ENCODE data around the gene H2AZ2. TPM values are rescaled to one million over a fixed set of nuclear protein-coding genes. Genes with fewer than 3 reads are reported as not detected.
A peak's percentile ranks its signal among the peaks of the same experiment; 100 is the strongest.
"Not testable (repeated sequence)": the region's sequence is repeated elsewhere in the genome, so short reads cannot be mapped to it uniquely, and the experiment has no call there.

Gene H2AZ2
- total RNA-seq, 2 donors from 2014 or later = 156 to 157 TPM

DNA sequence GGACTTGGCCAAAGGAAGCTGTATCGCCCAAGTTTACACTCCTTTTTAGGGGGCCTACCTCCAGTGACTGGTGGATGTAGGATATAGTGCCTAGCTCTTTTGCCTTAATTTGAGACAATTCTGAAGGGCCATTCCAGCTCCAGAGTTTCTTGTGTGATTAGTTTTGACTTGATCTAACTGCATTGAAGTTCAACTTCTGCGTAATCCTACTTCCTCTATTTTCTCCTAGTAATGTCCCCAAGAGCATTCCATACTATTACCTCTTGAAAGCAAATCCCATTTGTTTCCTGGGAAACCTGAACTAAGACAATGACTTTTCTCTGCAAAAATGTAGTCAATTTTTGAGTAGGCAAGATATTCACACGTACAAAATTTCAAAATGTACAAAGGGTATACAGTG, 4.7 kb upstream of the H2AZ2 start:
- no peak overlapping the region for H3K4me3 Mint-ChIP-seq
- H3K36me3 Mint-ChIP-seq (ENCODE audit: low read depth) = peaks cover 6% of the 10 kb centered on the region
- no peak for ATAC-seq (replicated peaks)
- no peak overlapping the region for H3K27ac Mint-ChIP-seq
- no peaks in the 10 kb centered on the region for H3K27me3 Mint-ChIP-seq
- no peaks in the 10 kb centered on the region for H3K9me3 Mint-ChIP-seq
- peaks cover 8% of the 10 kb centered on the region for H3K4me1 Mint-ChIP-seq

DNA sequence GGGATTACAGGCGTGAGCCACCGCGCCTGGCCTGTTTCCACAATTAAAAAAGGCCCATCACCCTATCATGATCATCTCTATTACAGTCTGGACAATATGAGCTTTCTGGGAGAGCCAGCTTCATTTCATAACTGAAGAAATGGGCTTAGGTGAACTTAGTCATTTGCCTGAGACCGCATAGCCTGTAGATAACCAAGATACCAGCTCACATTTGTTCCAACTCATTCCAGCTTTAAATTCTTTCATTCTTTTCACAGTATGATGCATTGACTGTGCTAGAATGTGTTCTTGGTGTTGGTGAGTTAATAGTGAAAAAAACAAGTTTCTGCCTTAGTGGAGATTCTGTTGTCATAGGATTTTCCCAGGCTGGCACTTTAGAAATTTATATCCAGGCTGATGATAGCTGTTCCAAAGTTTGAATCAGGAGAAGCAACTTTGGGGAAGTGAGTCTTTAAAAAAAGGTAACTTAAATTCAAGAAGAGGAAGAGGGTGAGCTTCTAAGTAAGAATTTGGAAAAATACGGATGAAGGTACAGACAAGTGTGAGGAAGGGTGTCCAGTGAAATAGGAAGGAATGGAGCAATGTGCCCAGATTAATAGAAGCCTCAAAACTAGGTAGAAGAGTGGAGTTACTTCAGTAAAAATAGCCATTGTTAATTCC, 2.1 kb upstream of the H2AZ2 start:
- peak overlapping the region; percentile 91 for H3K27ac Mint-ChIP-seq
- H3K4me1 Mint-ChIP-seq = peaks cover 19% of the 10 kb centered on the region
- H3K36me3 Mint-ChIP-seq (ENCODE audit: low read depth) = peaks cover 25% of the 10 kb centered on the region
- H3K4me3 Mint-ChIP-seq = peak overlapping the region; percentile 91
- H3K9me3 Mint-ChIP-seq = no peaks in the 10 kb centered on the region
- no peak for ATAC-seq (replicated peaks)
- H3K27me3 Mint-ChIP-seq = no peaks in the 10 kb centered on the region

DNA sequence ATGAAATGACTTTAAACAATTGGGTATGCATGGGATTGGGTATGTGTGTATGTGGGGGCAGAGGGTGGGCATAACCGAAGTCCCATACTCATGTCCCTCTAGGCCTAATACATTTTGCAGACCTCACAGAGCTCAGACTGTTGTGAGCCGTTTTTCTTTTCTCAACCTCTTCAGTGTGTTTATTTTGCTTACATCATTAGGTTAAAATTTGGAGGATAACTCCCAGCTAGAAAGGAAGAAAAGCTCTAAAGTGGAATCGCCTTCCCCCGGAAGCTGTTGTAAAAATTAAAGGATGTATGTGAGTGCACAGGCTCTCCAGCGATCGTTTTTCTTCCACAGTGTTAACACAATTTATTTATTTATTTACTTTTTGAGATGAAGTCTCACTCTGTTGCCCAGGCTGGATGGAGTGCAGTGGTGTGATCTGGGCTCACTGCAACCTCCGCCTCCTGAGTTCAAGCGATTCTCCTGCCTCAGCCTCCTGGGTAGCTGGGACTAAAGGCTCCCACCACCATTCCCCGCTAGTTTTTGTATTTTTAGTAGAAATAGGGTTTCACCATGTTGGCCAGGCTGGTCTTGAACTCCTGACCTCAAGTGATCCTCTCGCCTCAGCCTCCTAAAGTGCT, 1.5 kb upstream of the H2AZ2 start:
- no peaks in the 10 kb centered on the region for H3K9me3 Mint-ChIP-seq
- peaks cover 25% of the 10 kb centered on the region for H3K36me3 Mint-ChIP-seq (ENCODE audit: low read depth)
- no peaks in the 10 kb centered on the region for H3K27me3 Mint-ChIP-seq
- no peak for ATAC-seq (replicated peaks)
- peaks cover 19% of the 10 kb centered on the region for H3K4me1 Mint-ChIP-seq
- H3K4me3 Mint-ChIP-seq = peak overlapping the region; percentile 91
- H3K27ac Mint-ChIP-seq = peak overlapping the region; percentile 91

DNA sequence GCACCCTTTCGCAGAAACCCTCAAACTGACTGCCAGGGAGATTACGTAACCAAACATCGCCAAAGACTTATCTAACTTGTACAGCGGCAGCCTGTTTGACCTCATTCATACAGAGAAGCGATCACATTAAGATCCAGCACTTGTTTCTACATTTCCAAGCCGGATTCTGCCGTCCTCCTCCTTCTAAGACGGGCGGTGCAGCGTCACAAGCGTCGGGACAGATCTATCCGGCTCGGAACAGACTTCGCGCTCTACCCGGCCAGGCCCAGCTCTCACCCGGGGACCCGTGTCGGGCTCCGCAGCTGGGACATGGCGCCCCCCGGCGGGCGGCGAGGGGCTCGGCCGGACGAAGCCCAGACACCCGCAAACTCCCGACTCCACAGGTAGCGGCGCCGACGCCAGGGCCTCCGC, 373 bp downstream of the H2AZ2 start:
- peak overlapping the region; percentile 91 for H3K4me3 Mint-ChIP-seq
- peak overlapping the region; percentile 91 for H3K27ac Mint-ChIP-seq
- peaks cover 22% of the 10 kb centered on the region for H3K4me1 Mint-ChIP-seq
- peaks cover 33% of the 10 kb centered on the region for H3K36me3 Mint-ChIP-seq (ENCODE audit: low read depth)
- no peaks in the 10 kb centered on the region for H3K9me3 Mint-ChIP-seq
- peak; percentile 71 for ATAC-seq (replicated peaks)
- H3K27me3 Mint-ChIP-seq = no peaks in the 10 kb centered on the region

DNA sequence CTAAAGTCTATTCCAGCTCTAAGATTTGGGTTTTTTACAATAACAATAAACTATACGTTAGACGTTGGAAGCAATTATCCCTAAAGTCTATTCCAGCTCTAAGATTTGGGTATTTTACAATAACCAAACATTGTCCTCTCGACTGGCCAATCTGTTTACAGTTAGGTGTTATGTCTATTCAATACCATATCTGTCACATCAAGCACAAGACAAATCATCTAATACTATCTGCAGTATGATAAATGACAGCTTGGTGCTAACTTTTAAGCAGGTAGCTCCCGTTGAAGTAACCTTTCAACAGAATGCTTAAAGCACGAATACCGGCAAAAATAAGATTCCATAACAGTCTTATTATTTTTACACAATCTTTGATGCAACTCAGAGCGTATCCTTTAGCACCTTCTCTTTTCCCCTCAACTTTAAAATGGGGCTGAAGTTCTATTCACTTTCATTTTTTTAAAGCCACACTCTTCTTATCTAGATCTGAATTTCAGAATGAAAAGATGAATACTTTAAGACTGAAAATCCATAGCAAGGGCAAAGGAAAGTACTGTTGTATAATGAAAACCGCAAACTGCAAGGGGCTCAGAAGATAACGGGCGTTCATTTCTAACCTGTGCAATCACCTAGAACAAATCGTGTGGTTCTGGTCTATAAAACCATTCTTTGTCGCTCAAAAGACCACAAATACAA, 925 bp downstream of the H2AZ2 start:
- ATAC-seq (replicated peaks) = peak; percentile 1
- Mint-ChIP-seq H3K36me3 (ENCODE audit: low read depth) (peaks cover 39% of the 10 kb centered on the region), H3K4me3 (peak overlapping the region; percentile 91), H3K27me3 (no peaks in the 10 kb centered on the region), H3K9me3 (no peaks in the 10 kb centered on the region), H3K4me1 (peaks cover 26% of the 10 kb centered on the region), H3K27ac (peak overlapping the region; percentile 91)

DNA sequence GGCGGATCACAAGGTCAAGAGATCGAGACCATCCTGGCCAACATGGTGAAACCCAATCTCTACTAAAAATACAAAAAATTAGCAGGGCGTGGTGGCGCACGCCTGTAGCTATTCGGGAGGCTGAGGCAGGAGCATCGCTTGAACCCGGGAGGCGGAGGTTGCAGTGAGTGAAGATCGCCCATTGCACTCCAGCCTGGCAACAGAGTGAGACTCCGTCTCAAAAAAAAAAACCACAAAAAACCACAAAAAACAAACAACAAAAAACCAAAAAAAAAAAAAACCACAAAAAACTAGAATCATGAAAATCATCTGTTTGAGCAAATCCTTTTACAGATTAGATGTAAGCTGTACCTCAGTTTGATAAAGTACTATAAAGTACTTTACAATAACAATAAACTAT, 1.5 kb downstream of the H2AZ2 start:
- ATAC-seq (replicated peaks); H3K9me3 Mint-ChIP-seq; H3K27me3 Mint-ChIP-seq: not testable (repeated sequence)
- Mint-ChIP-seq H3K4me3 (peak overlapping the region; percentile 91), H3K4me1 (peaks cover 26% of the 10 kb centered on the region), H3K36me3 (ENCODE audit: low read depth) (peaks cover 44% of the 10 kb centered on the region), H3K27ac (peak overlapping the region; percentile 91)

DNA sequence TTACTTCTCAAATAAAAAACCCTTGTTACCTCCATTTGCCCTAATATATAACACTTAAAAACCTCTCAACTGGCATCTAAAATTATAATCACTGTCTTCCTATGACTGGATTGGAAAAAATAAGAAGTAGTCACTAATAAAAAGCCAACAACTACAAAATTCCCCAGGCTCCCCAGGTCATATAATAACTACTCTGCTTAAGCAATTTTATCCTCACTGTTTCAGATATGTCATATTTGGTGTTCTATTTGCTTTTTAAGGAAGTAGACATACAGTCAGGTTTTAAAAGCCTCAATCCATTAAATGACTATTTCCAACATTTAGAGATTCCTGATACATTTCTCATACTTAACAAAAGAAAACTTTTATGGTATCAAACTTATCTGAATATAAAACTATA, 2.4 kb downstream of the H2AZ2 start:
- Mint-ChIP-seq H3K4me3 (peak overlapping the region; percentile 91), H3K4me1 (peaks cover 26% of the 10 kb centered on the region)
- ATAC-seq (replicated peaks) = no peak

DNA sequence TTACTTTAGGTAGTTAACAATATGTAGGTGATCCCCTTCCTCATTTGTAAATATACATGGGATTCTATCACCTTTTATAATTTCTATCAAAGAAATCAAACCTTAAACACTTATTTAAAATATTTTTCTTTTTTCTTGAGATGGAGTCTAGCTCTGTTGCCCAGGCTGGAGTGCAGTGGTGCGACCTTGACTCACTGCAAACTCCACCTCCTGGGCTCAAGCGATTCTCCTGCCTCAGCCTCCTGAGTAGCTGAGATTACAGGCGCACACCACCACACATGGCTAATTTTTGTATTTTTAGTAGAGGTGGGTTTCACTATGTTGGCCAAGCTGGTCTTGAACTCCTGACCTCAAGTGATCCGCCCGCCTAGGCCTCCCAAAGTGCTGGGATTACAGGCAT, 4.4 kb downstream of the H2AZ2 start:
- not testable (repeated sequence) for H3K27me3 Mint-ChIP-seq

More for the DNA sequence above, 2.4 kb downstream of the H2AZ2 start:
- Mint-ChIP-seq H3K27ac (peak overlapping the region; percentile 91), H3K27me3 (no peaks in the 10 kb centered on the region), H3K9me3 (no peaks in the 10 kb centered on the region), H3K36me3 (ENCODE audit: low read depth) (peaks cover 54% of the 10 kb centered on the region)

DNA sequence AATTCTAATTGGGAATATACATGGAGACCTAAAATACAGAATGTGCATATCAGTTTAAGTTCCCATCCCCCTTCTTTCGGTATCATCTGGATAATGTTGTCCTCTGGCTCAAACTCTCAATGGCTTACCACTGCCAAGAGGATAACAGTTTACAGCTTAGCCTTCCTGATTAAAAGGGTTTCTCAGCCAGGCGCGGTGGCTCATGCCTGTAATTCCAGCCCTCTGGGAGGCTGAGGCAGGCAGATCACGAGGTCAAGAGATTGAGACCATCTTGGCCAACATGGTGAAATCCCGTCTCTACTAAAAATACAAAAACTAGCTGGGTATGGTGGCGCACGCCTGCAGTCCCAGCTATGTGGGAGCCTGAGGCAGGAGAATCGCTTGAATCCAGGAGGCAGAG, 5.2 kb downstream of the H2AZ2 start:
- Mint-ChIP-seq H3K4me1 (peaks cover 18% of the 10 kb centered on the region), H3K36me3 (ENCODE audit: low read depth) (peaks cover 68% of the 10 kb centered on the region)
- ATAC-seq (replicated peaks) = not testable (repeated sequence)

More for the DNA sequence above, 4.4 kb downstream of the H2AZ2 start:
- H3K4me3 Mint-ChIP-seq; H3K27ac Mint-ChIP-seq; H3K9me3 Mint-ChIP-seq; ATAC-seq (replicated peaks): not testable (repeated sequence)
- Mint-ChIP-seq H3K4me1 (peaks cover 18% of the 10 kb centered on the region), H3K36me3 (ENCODE audit: low read depth) (peaks cover 70% of the 10 kb centered on the region)

GRCh38 chr7:44838751-44839150, 9.1 kb downstream of the H2AZ2 start:
- no peak for ATAC-seq (replicated peaks)
- Mint-ChIP-seq H3K9me3 (no peaks in the 10 kb centered on the region), H3K4me3 (no peak overlapping the region), H3K27ac (peak overlapping the region; percentile 10), H3K4me1 (peaks cover 7% of the 10 kb centered on the region), H3K36me3 (ENCODE audit: low read depth) (peaks cover 78% of the 10 kb centered on the region), H3K27me3 (no peaks in the 10 kb centered on the region)

More for the DNA sequence above, 5.2 kb downstream of the H2AZ2 start:
- not testable (repeated sequence) for H3K9me3 Mint-ChIP-seq, H3K4me3 Mint-ChIP-seq, H3K27me3 Mint-ChIP-seq
- peak overlapping the region; percentile 27 for H3K27ac Mint-ChIP-seq

- H3K27ac Mint-ChIP-seq = peak overlapping the region; percentile 17
- peaks cover 64% of the 10 kb centered on the region for H3K36me3 Mint-ChIP-seq (ENCODE audit: low read depth)
- H3K4me1 Mint-ChIP-seq = peaks cover 9% of the 10 kb centered on the region
- no peak overlapping the region for H3K4me3 Mint-ChIP-seq
- no peaks in the 10 kb centered on the region for H3K9me3 Mint-ChIP-seq
- no peak for ATAC-seq (replicated peaks)
- H3K27me3 Mint-ChIP-seq = no peaks in the 10 kb centered on the region
These were observed 20.3 kb downstream of the H2AZ2 start for GRCh38 chr7:44827567-44827966.

GRCh38 chr7:44824894-44825526, 22.9 kb downstream of the H2AZ2 start:
- Mint-ChIP-seq H3K27me3 (no peaks in the 10 kb centered on the region), H3K4me1 (peaks cover 9% of the 10 kb centered on the region), H3K36me3 (ENCODE audit: low read depth) (peaks cover 38% of the 10 kb centered on the region), H3K27ac (peak overlapping the region; percentile 61), H3K4me3 (no peak overlapping the region), H3K9me3 (no peaks in the 10 kb centered on the region)
- ATAC-seq (replicated peaks) = peak; percentile 55

DNA sequence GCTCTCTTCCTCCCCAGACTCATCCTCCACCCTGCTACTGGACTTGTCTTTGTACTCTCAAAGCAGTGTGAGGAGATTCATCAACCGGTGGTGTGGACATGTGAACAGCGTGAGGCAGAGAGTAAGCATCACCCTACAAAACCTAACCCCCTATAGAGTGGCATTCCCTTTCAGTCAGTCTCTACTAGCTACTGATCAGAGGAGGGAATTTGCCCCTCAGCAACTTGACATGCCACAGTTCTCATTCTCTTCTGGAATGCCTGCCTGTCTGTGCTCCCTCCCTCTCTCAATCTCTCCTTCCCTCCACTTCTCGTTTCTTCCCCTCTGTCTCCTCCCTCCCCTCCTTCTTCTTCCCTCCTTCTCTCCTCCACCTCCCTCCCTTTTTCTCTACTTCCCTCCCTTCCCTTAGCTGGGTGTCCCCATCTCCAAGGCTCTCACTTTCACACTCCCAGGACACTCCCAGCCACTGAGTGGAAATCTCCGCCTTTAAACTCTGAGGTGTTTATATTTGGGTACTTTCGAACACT, 24.6 kb downstream of the H2AZ2 start:
- H3K4me3 Mint-ChIP-seq = no peak overlapping the region
- no peaks in the 10 kb centered on the region for H3K27me3 Mint-ChIP-seq
- H3K36me3 Mint-ChIP-seq (ENCODE audit: low read depth) = peaks cover 21% of the 10 kb centered on the region
- H3K4me1 Mint-ChIP-seq = peaks cover 9% of the 10 kb centered on the region
- H3K27ac Mint-ChIP-seq = peak overlapping the region; percentile 47
- no peak for ATAC-seq (replicated peaks)
- H3K9me3 Mint-ChIP-seq = no peaks in the 10 kb centered on the region

DNA sequence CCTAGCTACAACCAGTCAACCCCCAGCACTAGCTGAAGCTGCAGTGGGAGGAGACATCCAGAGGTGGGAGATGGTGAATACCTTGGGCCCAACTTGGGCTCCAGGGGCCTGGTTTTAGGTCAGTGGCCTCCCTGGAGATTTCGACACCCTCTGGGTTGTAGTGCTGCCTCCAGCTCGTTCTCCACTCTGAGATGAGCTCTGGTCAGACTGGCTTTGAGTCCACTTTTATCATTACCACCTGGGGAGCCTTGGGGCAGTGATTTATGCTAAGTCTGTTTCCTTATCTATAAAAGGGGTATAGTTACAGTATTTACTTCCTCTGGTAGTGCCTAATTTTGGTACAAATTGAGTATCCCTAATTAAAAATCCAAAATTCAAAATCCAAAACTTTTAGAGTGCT, 28.6 kb downstream of the H2AZ2 start:
- ATAC-seq (replicated peaks) = no peak
- Mint-ChIP-seq H3K27me3 (no peaks in the 10 kb centered on the region), H3K9me3 (no peaks in the 10 kb centered on the region), H3K4me1 (peaks cover under 1% of the 10 kb centered on the region), H3K36me3 (ENCODE audit: low read depth) (no peaks in the 10 kb centered on the region), H3K27ac (no peak overlapping the region), H3K4me3 (no peak overlapping the region)
